Measurements from ENCODE around the gene SLIT3. TPM values are rescaled to one million over a fixed set of nuclear protein-coding genes. Genes with fewer than 3 reads are reported as not detected.
A peak's percentile ranks its signal among the peaks of the same experiment; 100 is the strongest.

Gene SLIT3
- total RNA-seq, 8 experiments from 2014 or later = 6.1 to 159 (median 64.4) TPM

DNA sequence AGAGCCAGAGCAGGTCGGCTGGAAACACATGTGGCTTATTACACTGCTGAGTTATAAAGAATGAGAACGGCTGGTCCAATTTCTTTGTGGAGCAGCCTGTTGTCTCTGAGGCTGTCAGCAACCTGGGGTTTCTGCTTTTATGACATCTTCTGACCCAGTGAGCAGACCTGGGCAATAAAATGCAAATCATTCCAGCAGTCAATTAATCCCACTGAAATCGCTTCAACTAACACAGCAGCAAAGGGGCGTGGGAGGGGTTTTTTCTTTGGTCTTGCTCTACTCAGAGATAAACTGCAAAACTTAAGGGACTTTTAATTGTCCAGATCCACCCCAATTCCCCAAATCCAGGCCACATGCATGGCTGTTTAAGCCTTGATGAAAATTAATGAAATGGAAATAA, 215.7 kb downstream of the SLIT3 start:
- H3K4me1 ChIP-seq (replicated peaks in 1 of 2) = peaks cover 20 to 28% of the 10 kb centered on the region in 2 donors
- no peak overlapping the region for H3K4me3 ChIP-seq
- H3K27ac ChIP-seq = no peak overlapping the region
- 0 to 87% (median 66%) methylated on average over 1 to 4 of the region's 4 CpGs; no CpG with 5 or more reads in 2 of the 10 experiments for WGBS, 10 experiments
- peak in 3 of 8 experiments; percentile 16 to 25 (median 18) for ATAC-seq (replicated peaks in 6 of 8)
- in situ Hi-C loops (cut with MboI; ENCODE audit: low pct_unique_long_range_greater_than_20kb in 2 of 9, low sequenced_read_pairs in 9 of 9, unreplicated experiment in 9 of 9) = no loop called here

DNA sequence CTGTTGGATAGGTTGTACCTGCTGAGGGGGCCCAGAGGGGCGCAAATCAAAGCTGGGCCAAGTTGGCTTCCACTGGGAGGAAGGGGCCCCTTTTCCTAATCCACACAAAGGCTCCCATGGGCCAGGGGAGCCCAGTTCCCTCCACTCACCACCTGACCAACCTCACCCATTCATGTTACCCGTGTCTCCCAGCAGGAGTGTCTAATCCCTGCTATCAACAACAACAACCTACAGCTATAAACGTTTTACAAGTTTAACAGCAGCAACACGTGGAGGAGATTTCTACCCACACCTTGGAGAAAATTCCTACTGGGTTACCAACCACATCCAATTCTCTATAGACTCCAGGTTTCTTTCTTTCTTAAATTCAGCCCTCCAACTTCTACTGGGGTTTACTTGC, 216.2 kb downstream of the SLIT3 start:
- Histone ChIP-seq H3K4me1 (replicated peaks in 1 of 2) (peaks cover 20 to 28% of the 10 kb centered on the region in 2 donors), H3K27ac (no peak overlapping the region), H3K4me3 (no peak overlapping the region)
- in situ Hi-C loops (cut with MboI; ENCODE audit: low pct_unique_long_range_greater_than_20kb in 2 of 9, low sequenced_read_pairs in 9 of 9, unreplicated experiment in 9 of 9) = no loop called here
- no peak for ATAC-seq (replicated peaks in 6 of 8)
- 31 to 100% (median 56%) methylated on average over 1 to 3 of the region's 4 CpGs; no CpG with 5 or more reads in 2 of the 10 experiments for WGBS, 10 experiments

DNA sequence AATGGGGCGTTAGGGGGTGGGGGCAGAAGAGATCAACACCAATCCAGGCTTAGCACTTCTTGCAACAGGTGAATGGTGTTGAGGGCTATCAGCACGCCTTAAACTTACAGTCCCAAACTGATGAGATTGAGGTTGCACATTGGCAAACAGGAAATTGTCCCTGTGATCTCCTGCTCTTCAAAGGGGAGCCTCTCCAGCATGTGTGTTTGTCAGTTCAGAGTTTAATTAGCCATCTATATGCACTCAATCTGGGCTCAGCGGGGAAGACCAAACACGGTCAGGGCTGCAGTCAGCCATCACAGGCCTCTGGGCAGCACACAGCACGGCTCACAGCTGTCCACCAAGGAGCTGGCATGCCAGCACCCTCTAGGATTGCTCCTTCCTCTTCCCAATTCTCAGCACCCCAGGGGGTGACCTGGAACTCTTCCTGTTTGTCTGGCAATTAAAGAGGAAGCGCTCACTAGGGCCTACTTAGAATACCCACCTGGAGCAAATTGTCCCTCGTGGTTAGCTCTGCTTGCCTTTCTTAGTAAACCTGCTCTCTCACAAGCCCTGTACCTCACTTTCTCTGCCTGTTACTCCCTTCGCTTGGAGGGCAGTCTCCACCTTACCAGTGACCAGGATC, 217.4 kb downstream of the SLIT3 start:
- ATAC-seq (replicated peaks in 6 of 8) = peak in 3 of 8 experiments; percentile 40 to 75 (median 49)
- H3K27ac ChIP-seq = no peak overlapping the region
- peaks cover 20 to 26% of the 10 kb centered on the region in 2 donors for H3K4me1 ChIP-seq (replicated peaks in 1 of 2)
- 33 to 100% (median 96%) methylated on average over 1 to 3 of the region's 8 CpGs; no CpG with 5 or more reads in 2 of the 10 experiments for WGBS, 10 experiments
- in situ Hi-C loops (cut with MboI; ENCODE audit: low pct_unique_long_range_greater_than_20kb in 2 of 9, low sequenced_read_pairs in 9 of 9, unreplicated experiment in 9 of 9) = no loop called here
- no peak overlapping the region for H3K4me3 ChIP-seq

DNA sequence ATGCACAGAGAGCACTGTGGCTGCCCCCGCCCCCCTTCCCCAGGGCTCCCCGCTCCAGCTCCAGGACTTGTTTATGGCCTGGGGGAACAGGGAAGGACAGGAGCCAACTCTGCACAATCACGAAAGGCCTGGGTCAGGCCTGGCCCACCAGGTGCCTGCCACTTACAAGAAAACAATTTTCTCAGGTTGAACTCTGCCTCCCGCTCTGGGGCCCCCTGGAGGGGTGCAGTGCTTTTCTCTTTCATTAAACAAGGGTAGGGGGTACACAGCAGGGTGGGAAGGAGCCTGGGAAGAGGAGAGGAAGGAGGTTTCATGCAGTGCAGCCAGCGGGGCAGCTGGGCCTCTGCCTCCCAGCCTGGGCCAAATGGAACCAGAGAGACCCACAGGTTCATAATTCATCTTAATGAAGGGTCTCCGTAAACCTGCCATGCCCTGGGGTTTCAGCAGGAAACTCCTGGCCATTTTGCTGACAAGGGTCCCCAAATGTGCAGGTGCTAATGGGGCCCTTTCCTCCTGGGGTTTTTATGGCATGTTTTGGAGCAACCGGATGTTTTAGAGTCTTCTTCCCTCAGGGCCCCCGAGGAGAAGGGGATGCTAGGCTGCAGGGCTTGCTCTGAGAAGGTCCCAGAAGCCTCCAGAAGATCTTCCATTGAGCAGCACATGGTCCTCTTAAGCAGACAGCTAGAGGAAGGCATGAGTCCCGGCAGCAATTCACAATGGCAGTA, 219.8 kb downstream of the SLIT3 start:
- 60 to 100% (median 76%) methylated on average over 1 to 5 of the region's 9 CpGs; no CpG with 5 or more reads in 4 of the 10 experiments for WGBS, 10 experiments
- in situ Hi-C loops (cut with MboI; ENCODE audit: low pct_unique_long_range_greater_than_20kb in 2 of 9, low sequenced_read_pairs in 9 of 9, unreplicated experiment in 9 of 9) = no loop called here
- peak in 3 of 8 experiments; percentile 57 to 71 (median 67) for ATAC-seq (replicated peaks in 6 of 8)
- Histone ChIP-seq H3K4me1 (replicated peaks in 1 of 2) (peaks cover 15 to 22% of the 10 kb centered on the region in 2 donors), H3K27ac (no peak overlapping the region), H3K4me3 (no peak overlapping the region)

DNA sequence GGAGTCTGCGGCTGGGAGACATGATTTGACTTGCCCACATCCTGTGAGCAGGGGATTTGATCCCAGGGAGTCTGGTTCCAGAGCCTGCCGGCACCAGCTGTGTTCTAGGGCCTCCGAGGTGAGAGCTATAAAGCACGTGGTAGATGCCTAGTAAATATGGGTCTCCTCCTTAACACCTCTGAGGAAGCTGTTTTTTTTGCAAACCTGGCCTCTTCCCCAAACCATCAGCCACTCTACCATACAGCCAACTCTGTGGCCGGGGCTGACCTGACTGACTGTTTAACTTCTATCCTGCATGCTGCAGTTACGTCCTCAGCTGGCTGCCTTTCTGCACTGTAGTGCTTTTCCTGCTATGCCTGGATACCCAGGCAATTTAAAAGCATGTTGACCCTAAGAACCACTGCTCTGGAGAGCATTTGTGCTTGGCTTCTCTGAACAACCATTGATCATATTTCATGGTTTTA, 220.5 kb downstream of the SLIT3 start:
- 64 to 100% (median 84%) methylated on average over 1 to 5 of the region's 6 CpGs; no CpG with 5 or more reads in 3 of the 10 experiments for WGBS, 10 experiments
- Histone ChIP-seq H3K27ac (no peak overlapping the region), H3K4me3 (no peak overlapping the region), H3K4me1 (replicated peaks in 1 of 2) (peaks cover 10 to 15% of the 10 kb centered on the region in 2 donors)
- in situ Hi-C loops (cut with MboI; ENCODE audit: low pct_unique_long_range_greater_than_20kb in 2 of 9, low sequenced_read_pairs in 9 of 9, unreplicated experiment in 9 of 9) = no loop called here
- ATAC-seq (replicated peaks in 6 of 8) = peak in 4 of 8 experiments; percentile 30 to 52 (median 38)

DNA sequence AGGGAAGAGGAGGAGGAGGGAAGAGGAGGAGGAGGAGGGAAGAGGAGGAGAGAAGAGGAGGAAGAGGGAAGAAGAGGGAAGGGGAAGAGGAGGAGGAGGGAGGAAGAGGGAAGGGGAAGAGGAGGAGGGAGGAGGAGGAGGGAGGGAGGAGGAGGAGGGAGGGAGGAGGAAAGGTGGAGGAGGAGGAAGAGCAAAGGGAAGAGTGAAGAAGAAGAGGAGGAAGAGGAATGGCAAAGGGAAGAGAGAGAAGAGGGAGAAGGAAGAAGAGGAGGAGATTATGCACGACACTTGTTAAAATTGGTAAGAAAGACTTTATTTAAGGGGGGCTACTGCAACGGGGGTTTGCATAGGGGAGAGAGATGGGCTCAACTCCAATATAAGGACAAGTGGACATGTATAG, 221.2 kb downstream of the SLIT3 start:
- 49 to 100% (median 92%) methylated on average over 1 to 2 of the region's 2 CpGs; no CpG with 5 or more reads in 3 of the 10 experiments for WGBS, 10 experiments
- ATAC-seq (replicated peaks in 6 of 8) = no peak
- in situ Hi-C loops (cut with MboI; ENCODE audit: low pct_unique_long_range_greater_than_20kb in 2 of 9, low sequenced_read_pairs in 9 of 9, unreplicated experiment in 9 of 9) = no loop called here
- Histone ChIP-seq H3K4me3 (no peak overlapping the region), H3K27ac (no peak overlapping the region), H3K4me1 (replicated peaks in 1 of 2) (peaks cover 11 to 14% of the 10 kb centered on the region in 2 donors)

DNA sequence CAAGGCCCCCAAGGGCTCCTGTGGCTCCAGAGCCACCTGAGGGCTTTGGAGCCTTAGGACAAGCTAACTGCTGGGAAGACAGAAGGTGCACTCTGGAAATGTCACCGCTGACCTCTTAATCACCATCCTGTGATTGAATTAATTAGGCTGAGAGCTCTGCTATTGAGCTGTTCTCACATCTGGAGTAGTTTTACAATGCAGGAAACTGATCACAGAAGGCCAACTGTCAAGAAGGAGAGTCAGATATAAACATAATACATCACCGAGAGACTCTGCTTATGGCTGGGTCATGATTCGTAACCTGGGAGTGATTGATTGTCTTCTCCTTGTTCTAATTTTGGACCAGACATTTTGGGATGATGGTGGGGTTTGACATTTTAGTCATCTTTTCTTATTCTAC, 226.1 kb downstream of the SLIT3 start:
- no peak overlapping the region for H3K27ac ChIP-seq
- no peak overlapping the region for H3K4me3 ChIP-seq
- peak in 2 of 8 experiments; percentile 25 to 53 for ATAC-seq (replicated peaks in 6 of 8)
- peaks cover 7 to 8% of the 10 kb centered on the region in 2 donors for H3K4me1 ChIP-seq (replicated peaks in 1 of 2)
- in situ Hi-C loops (cut with MboI; ENCODE audit: low pct_unique_long_range_greater_than_20kb in 2 of 9, low sequenced_read_pairs in 9 of 9, unreplicated experiment in 9 of 9) = no loop called here
- WGBS, 10 experiments = 40 to 100% (median 55%) methylated on average over 1 to 3 of the region's 3 CpGs; no CpG with 5 or more reads in 3 of the 10 experiments

DNA sequence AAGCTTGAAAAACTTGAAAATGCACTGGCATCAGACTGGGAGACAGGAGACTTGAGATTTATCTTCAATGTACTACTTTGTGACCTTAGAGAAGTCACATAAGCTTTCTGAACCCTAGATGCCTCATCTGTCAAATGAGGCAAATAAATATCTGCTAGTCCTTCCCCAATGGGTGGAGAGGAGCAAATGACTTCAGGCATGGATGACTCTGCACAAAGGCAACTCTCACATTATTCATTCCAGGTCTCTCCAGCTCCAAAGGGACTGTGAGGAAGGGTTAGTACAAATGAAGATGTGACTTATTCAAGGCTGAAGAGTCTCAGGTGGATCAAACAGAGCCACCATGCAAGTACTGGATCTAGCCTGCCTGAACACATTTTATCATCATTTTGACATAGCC, 228.7 kb downstream of the SLIT3 start:
- H3K4me1 ChIP-seq (replicated peaks in 1 of 2) = peaks cover 7 to 15% of the 10 kb centered on the region in 2 donors
- H3K4me3 ChIP-seq = no peak overlapping the region
- ATAC-seq (replicated peaks in 6 of 8) = peak in 2 of 8 experiments; percentile 74 to 85
- in situ Hi-C loops (cut with MboI; ENCODE audit: low pct_unique_long_range_greater_than_20kb in 2 of 9, low sequenced_read_pairs in 9 of 9, unreplicated experiment in 9 of 9) = no loop called here
- H3K27ac ChIP-seq = no peak overlapping the region

DNA sequence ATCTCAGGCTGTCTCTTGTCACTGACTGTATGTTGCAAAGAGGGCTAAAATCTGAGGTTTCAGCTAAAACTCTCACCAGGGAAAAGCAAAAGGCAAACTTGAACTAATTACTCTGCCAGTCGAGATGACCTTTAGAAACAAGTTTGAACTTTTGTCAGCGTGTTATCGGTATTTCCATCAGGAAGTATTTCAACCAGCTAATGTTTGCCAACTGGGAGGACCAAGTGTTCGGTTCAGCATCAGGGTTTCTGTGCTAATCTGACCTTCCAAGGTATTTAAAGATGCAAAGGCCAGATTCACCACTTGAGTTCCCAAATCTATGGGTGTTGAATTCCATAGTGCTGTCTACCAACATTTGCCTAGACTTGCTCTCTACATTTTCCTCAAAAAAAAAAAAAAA, 230.5 kb downstream of the SLIT3 start:
- 42 to 94% (median 75%) methylated on average over 1 to 4 of the region's 4 CpGs; no CpG with 5 or more reads in 1 of the 10 experiments for WGBS, 10 experiments
- no peak for ATAC-seq (replicated peaks in 6 of 8)
- no peak overlapping the region for H3K4me3 ChIP-seq
- H3K4me1 ChIP-seq (replicated peaks in 1 of 2) = peaks cover 7 to 16% of the 10 kb centered on the region in 2 donors
- in situ Hi-C loops (cut with MboI; ENCODE audit: low pct_unique_long_range_greater_than_20kb in 2 of 9, low sequenced_read_pairs in 9 of 9, unreplicated experiment in 9 of 9) = no loop called here
- no peak overlapping the region for H3K27ac ChIP-seq

DNA sequence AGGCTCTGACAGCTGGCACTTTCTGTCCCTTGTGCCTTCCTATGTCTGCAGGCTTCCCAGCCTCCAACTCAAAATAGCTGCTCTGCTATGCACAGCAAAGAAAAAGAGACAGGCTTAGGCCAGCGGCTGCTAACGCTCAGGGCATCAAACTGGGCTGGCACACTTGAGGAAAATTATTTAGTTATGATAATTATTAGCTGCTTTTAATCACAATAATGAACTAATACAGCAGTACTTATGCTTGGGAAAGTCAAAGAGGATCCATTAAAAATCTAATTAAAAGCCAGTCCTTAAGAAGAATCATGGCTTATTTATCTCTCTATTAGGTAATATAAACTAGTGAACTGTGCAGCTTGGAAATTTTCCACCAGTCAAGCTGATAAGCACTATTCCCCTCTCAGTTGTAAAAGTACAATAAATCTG, 233.2 kb downstream of the SLIT3 start:
- peak in 4 of 8 experiments; percentile 23 to 32 (median 30) for ATAC-seq (replicated peaks in 6 of 8)
- H3K4me1 ChIP-seq (replicated peaks in 1 of 2) = peaks cover 21% of the 10 kb centered on the region in 2 donors
- 17 to 88% (median 59%) methylated on average over 1 to 2 of the region's 2 CpGs; no CpG with 5 or more reads in 2 of the 10 experiments for WGBS, 10 experiments
- H3K4me3 ChIP-seq = no peak overlapping the region
- no peak overlapping the region for H3K27ac ChIP-seq
- in situ Hi-C loops (cut with MboI; ENCODE audit: low pct_unique_long_range_greater_than_20kb in 2 of 9, low sequenced_read_pairs in 9 of 9, unreplicated experiment in 9 of 9) = no loop called here

DNA sequence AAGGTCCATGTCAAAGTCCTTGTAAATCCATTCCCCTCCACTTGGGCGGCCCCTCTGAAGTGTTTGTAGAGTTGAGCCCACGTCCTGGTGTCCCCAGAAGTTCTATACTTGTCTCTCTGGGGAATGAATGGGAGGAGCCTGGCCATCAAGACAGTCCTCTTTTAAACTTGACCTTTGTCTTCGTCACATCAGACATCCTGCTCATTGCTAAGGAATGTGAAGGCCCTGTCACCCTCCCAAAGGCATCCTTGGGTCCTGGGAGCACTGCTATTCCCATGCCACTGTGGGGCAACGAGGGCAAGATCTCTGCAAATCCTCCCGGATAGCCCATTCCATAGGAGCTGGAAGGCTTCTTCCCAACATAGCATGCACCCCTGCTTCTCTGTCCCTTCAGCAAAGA, 235.5 kb downstream of the SLIT3 start:
- no peak overlapping the region for H3K27ac ChIP-seq
- in situ Hi-C loops (cut with MboI; ENCODE audit: low pct_unique_long_range_greater_than_20kb in 2 of 9, low sequenced_read_pairs in 9 of 9, unreplicated experiment in 9 of 9) = no loop called here
- WGBS, 10 experiments = 79 to 100% (median 88%) methylated on average over 2 to 3 of the region's 5 CpGs; no CpG with 5 or more reads in 5 of the 10 experiments
- peaks cover 16 to 21% of the 10 kb centered on the region in 2 donors for H3K4me1 ChIP-seq (replicated peaks in 1 of 2)
- no peak for ATAC-seq (replicated peaks in 6 of 8)
- H3K4me3 ChIP-seq = no peak overlapping the region

DNA sequence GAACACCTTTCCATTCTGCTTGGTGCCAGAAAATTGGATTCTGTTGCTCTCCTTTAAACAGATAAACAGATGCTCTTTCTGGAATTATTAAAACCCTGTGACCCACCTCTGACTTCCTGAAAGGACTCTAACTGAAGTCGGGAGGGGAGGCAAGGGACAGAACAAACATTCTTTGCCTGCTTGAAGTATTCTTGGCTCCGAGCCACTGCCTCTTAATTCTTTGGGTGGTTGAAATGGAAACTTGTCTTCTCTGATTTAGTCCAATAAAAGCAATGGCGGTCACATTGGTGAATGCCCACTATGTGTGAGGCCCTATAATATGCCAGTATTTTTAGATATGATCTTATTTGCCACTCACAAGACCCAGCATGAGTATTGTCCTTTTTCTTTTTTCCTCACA, 236.8 kb downstream of the SLIT3 start:
- peak in 4 of 8 experiments; percentile 6 to 41 (median 18) for ATAC-seq (replicated peaks in 6 of 8)
- H3K4me1 ChIP-seq (replicated peaks in 1 of 2) = peaks cover 16 to 21% of the 10 kb centered on the region in 2 donors
- H3K4me3 ChIP-seq = no peak overlapping the region
- WGBS, 10 experiments = 0 to 73% (median 63%) methylated on average over 1 to 2 of the region's 3 CpGs; no CpG with 5 or more reads in 3 of the 10 experiments
- H3K27ac ChIP-seq = no peak overlapping the region
- in situ Hi-C loops (cut with MboI; ENCODE audit: low pct_unique_long_range_greater_than_20kb in 2 of 9, low sequenced_read_pairs in 9 of 9, unreplicated experiment in 9 of 9) = no loop called here

DNA sequence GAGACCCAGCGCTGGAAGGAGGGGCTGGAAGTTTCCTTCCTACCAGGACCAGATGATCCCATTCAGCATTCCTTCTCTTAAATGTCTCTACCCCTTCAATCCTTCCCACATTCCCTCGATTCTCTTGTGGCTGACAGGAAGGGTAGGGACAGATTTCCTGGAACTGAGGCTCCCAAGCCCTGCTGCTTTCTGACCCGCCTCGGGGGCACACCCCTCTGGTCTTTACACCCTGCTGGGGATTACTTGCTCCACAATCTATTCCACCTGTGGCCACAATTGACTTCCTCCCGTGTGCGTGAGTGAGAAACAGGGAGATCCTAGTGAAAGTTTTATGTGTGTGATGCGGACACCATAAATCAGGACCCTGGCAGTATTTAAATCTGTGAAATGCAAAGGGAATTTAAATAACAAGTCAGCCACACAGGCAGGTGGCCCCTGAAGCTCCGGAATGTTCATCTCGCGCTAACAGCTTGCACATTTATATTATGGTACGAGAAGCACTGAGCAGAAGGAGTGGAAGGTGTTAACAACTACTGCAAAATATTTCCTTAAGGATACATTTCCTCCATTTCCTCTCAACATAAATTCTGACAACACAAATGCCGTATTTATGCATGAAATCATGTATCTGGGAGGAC, 237.5 kb downstream of the SLIT3 start:
- WGBS, 10 experiments = 0 to 100% (median 17%) methylated on average over 1 to 12 of the region's 12 CpGs
- no peak overlapping the region for H3K4me3 ChIP-seq
- H3K4me1 ChIP-seq (replicated peaks in 1 of 2) = peaks cover 16 to 21% of the 10 kb centered on the region in 2 donors
- in situ Hi-C loops (cut with MboI; ENCODE audit: low pct_unique_long_range_greater_than_20kb in 2 of 9, low sequenced_read_pairs in 9 of 9, unreplicated experiment in 9 of 9) = no loop called here
- ATAC-seq (replicated peaks in 6 of 8) = peak in 7 of 8 experiments; percentile 20 to 91 (median 78)
- H3K27ac ChIP-seq = no peak overlapping the region

Measured in motor neuron (in vitro differentiated cells).